AG10803 (cell line): ENCODE data around the gene RAPGEF5.

Experiments used
- DNase-seq: peaks from one replicate; pipeline ENCODE4 v3.0.0; 2010; ENCODE audit warnings: low read depth
- H3K4me3 ChIP-seq: 2 replicates; pipeline ENCODE4 v1.5.1; 2011; ENCODE audit warnings: mild to moderate bottlenecking, low read length, control low read depth
- CTCF ChIP-seq: conservative IDR thresholded peaks from 2 replicates; pipeline ENCODE4 v1.5.1; 2011; ENCODE audit warnings: mild to moderate bottlenecking, low read length, control low read depth, inconsistent platforms

Gene RAPGEF5

GRCh38 chr7:22152690-22153089, 204.3 kb downstream of the RAPGEF5 start:
- H3K4me3 ChIP-seq = no peak overlapping the region
- no peak for TF ChIP-seq CTCF
- DNase-seq = no peak

GRCh38 chr7:22151901-22152300, 205.1 kb downstream of the RAPGEF5 start:
- DNase-seq = no peak
- TF ChIP-seq CTCF = no peak
- H3K4me3 ChIP-seq = no peak overlapping the region

GRCh38 chr7:22150221-22150620, 206.7 kb downstream of the RAPGEF5 start:
- no peak for DNase-seq
- no peak for TF ChIP-seq CTCF
- no peak overlapping the region for H3K4me3 ChIP-seq

- no peak for DNase-seq
- TF ChIP-seq CTCF = no peak
These were observed 209.1 kb downstream of the RAPGEF5 start for GRCh38 chr7:22147868-22148267.

GRCh38 chr7:22146961-22147512, 209.9 kb downstream of the RAPGEF5 start:
- peak; percentile 12 for DNase-seq
- TF ChIP-seq CTCF = no peak
- H3K4me3 ChIP-seq = peak overlapping the region; percentile 16; the same call in 1 of the 2 replicates

More at GRCh38 chr7:22147868-22148267, 209.1 kb downstream of the RAPGEF5 start:
- no peak overlapping the region for H3K4me3 ChIP-seq

GRCh38 chr7:22144950-22145349, 212.0 kb downstream of the RAPGEF5 start:
- DNase-seq = no peak
- H3K4me3 ChIP-seq = no peak overlapping the region
- TF ChIP-seq CTCF = no peak

- no peak for DNase-seq
- TF ChIP-seq CTCF = no peak
- no peak overlapping the region for H3K4me3 ChIP-seq
These were observed 213.5 kb downstream of the RAPGEF5 start for GRCh38 chr7:22143491-22143890.
